Measurements from ENCODE around the gene PITRM1.
A peak's percentile ranks its signal among the peaks of the same experiment; 100 is the strongest.

The PITRM1 gene

DNA sequence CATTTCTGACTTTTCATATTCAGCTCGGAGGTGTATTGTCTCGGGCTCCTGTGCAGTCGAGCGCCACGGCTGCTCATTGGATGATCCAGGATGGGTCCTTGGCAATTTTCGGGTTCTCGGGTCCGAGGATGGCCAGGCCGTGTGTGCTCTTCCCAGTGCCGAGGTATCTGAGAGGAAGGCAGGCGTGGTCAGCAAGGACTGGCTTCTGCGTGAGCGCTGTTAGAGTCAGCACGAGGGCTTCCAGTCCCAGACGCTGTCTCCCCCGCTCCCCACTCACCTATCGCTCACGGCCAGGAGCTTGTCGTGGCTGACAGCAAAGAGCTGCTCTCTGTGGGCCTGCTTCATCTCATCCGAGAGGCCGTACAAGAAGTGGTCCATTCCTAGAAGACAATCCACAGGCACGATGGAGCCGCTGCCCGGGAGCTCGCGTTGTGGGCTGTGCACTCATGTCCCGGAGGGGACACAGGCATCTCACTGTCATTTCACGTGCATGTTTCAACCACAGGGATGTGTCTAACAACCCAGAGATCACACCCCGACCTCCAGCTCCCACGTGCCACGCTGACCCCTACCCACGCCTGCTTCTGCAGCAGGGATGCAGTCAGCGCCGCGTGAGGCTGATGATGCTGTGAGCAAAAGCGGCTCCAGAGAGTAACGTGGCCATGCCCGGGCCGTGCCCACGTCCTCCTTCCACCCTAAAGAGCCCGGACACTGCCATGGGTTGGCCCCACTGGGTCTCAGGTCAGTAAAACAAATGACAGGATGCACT, 34.4 kb downstream of the PITRM1 start:
- DNase-seq, result no peak

DNA sequence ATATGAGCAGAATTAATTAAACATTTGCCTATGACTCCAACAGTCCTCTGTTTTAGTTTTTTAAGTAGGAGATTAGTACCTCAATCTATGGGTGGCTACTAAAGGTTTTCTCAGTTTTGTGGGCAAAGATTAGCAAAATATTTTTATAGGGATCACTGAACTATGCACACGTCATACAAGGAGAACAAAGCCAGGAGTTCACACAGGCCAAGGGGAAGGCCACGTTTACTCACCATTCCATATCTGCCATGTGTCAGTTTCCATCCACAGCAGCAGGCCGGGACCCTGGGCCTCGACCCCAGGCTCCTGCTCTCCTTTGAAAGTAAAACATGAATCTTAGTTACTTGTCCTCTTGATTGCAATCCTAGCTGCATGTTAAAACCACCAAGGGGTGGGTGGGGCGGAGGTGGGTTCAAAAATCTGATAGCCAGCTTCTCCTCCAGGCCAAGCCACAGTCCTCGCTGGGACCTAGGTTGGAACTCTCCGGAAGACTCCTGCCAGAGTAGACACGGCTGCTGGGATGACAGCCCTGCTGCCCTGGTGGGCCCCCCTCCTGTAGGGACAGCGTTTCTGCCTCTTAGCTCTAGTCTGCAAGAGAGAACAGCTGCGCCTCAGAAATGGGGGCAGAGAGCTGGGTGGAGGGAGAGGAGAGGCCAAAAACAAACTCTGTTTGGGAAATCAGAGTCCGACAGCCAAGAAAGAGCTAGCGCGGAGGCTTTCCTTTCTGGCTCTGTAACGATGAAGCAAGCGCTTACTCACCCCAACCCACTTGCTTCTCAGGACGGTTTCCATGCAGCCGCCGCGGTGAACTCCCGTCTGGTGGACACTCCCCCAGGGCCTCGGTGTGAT, 35.6 kb downstream of the PITRM1 start:
- DNase-seq, result no peak

DNA sequence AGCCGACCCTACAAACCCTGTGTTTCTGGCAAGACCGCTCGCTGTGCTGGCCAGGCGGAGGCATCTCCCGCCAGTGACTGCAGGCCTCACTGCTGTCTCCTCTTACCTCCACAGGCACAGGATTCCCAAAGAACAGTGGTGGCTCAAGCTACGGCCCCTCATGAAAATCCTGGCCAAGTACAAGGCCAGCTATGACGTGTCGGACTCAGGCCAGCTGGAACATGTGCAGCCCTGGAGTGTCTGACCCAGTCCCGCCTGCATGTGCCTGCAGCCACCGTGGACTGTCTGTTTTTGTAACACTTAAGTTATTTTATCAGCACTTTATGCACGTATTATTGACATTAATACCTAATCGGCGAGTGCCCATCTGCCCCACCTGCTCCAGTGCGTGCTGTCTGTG, 36.2 kb downstream of the PITRM1 start:
- DNase-seq, result no peak

DNA sequence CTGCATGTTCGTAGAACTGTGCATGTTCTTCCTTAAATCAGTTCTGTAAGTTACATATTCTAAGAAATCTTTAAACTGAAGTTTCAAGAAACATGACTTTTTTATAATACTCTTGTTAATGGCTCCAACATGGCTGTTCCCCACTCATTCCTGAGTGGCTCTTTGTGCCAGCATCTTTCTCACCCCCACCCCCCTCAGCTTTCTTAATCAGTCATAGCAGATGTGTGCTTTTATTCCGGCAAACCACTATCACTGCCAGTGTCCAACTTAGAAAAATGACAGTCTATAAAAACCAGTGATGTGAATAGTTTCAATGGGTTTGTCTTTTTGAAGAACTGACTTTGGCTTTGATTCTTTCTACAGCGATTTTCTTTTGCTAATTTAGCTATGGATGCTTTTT, 37.6 kb downstream of the PITRM1 start:
- DNase-seq, result no peak

DNA sequence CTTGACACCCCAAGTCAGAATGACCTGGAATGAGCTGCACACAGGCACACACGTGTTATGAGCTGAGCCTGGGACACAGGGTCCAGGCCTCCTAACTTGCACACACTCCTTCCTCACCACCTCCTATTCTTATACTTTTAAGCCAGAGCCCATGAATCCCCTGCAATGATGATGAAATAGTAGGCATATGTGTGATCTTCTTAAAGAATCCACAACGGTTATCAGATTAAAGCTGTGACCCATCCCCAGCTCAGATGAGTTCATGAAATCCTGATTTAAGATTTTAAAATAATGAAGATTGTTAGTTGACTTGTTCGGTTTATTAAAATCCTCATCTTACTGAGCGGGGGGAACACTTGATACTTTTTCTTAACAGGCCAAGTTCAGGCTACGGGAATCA, 38.6 kb downstream of the PITRM1 start:
- DNase-seq, result no peak

DNA sequence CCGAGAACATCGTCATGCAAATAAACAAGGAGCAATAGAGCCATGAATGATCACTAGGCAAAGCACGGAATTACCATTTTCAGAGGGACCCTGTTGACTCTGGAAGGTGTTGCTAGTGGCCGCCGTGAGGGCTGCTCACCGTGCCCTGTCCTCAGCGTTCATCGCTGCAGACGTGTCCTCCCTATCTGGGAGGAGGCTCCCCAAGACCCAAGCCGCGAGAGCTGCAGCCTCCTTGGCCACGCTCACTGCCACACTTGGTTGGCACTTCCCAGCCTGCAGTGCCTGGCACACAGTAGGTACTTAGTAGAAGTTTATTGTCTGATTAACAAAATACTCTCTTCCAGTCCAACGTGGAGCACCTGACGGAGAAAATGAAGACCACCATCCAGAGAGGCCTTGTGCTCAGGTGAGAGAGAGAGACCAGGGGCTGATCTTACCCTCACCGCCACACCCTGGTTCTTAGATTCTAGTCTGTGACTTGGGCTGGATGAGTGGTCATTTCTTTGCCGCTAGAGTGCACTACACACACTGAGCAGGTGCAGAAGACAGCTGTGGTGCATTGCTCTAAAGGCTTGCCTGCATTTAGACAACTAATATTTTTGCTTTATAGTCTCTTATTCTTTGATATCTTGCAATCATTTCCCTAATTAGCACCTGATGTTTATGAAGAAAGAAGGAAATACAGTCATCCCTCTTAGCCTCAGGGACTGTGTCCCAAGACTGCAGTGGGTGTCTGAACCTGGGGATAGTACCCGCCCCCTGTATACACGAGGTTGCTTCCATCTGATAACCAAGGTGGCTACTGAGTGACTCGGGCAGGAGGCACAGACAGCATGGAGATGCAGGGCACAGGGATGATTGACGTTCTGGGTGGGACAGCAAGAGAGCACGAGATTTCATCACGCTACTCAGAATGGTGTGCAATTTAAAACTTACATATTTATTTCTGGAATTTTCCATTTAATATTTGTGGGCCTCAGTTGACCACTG, 40.3 kb downstream of the PITRM1 start:
- DNase-seq, result no peak

DNA sequence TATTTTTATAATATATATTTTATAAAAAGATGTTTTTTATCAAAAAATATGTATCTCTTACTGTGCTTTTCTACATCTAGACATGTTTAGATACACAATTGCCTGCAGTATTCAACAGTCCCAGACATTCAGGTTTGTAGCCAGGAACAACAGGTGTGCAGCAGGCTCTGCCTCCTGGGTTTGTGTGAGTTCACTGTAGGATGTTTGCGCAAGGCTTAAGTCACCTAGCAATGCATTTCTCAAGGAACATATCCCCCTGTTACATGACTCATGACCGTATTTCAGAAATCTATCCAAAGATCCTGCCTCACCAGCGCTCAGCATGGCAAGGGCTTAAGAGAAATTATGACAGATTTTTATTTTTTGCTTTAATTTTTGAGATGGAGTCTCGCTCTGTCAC, 41.5 kb downstream of the PITRM1 start:
- no peak for DNase-seq

DNA sequence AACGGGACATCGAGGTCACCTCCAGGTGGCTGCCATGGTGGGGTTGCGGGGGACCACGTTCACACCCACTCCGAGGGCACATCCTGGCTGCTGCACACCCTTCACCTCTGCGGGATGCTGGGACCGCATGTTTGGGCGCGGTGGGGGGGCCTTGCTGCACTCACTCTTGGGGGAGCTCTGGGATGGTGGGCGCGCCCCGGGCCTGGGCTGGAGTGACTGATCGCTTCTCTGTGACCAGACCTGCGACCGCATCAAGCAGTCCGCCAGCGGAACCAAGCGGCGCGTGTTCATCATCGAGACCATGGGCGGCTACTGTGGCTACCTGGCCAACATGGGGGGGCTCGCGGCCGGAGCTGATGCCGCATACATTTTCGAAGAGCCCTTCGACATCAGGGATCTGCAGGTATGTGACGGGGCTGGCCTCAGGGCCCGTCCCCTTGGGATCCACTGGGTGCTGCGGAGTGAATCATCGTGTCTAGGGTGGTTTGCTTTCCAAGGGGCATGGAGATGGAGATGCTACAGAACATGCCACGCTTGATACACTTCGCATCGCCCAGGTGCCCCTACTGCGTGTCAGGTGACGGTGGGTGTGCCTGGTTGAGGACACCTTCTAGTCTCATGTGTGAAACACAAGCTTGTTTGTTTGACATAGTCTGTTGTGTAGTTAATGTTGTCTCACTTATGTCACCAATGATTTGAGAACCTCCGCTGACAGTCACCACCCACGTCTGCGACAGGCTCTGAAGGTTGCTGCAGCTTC, 42.8 kb downstream of the PITRM1 start:
- DNase-seq, result no peak

DNA sequence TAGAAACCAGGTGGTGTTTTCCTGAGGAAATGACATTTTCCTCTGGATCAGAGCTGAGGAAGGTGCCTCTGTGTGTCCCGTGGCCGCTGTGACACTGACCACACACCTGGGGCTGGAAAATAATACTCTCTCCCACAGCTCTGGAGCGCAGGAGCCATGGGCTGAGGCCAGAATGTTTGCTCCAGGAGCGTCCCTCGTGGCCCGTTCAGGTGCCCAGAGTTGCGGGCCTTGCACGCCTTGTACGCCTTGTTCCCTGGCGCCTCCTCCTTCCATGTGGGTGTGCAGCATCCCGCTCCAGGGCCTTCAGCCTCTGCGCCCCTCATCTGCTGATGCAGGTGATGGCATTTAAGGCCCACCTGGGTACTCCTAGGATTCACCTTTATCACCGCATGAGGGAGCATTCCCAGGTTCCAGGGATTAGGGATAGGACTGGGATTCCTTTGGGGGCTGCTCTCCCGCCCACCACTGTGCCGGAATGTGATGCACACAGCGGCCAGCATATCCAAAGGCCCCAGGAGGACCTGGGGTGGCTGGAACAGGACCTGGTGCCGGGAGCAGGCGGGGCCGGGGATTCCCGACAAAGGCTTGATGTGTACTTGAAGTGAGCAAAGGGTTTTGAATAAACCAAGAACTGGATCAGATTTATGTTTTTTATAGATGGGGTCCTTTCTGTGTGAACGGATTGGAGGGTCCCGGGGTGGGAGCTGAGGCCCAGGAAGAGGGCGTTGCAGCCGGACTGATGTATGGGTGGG, 44.0 kb downstream of the PITRM1 start:
- no peak for DNase-seq

DNA sequence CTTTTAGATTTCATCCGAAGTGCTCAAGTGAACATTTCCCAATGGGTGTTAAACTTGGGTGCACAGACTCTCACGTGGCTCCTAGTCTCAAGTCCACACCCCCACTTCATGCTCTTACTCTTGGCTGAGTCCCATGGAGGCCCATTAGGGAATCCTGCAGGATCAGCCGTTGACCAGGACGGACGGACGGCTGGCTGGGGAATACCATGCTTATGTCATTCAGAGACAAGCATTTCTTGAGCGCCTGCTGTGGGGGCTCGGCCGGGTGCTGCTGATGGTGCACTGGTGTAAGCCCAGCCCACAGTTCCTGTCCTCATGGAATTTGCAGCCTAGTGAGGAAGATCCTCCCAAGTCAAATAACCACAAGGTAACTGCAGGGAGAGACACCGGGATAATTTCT, 44.7 kb downstream of the PITRM1 start:
- DNase-seq, result no peak

DNA sequence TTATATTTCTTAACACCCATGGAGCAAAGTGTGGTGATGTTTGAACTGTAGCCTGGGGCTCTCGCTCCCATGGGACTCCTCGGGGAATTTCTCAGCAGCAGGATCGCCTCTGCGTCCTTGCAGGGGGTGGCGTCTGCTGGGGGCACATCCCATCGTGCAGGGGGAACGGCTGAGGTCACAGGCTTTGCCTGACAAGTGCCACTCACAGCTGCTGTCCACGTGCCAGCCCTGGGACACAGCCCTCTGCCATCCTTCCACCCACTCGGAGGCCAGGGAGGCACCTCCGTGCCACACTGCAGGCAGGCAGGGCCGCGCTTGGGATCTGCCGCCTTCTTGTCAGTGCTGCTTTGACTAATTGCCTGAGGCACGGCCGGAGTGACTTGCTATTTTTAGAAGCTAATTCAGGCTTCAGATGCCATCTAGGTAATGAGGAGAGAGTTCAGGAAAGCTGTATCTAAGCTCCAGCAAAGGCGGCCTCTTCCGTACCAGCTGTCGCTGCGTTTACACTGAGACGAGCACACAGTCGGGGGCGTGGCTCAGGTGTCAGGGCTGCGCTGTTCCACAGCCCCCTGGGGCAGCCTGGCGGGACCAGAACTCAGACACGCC, 45.7 kb downstream of the PITRM1 start:
- DNase-seq, result peak; percentile 61

DNA sequence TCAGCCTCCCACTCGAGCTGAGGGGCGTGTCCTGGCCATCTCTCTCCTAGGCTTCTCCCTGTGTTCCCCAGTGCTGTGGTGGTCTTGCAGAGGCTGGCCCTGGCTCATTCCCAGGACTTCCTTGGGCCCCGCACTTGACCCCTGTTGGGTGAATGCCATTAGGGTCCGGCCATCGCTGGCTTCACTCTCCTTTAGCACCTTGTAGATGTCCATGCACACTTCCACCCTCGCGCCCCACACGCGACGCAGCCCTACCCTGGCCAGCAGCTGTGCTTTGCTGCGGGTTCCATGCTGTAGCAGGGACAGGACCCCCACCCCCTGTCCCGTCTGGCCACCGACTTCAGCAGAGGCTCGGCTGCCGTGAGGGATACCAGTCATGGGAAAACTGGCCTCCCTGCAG, 46.3 kb downstream of the PITRM1 start:
- no peak for DNase-seq

DNA sequence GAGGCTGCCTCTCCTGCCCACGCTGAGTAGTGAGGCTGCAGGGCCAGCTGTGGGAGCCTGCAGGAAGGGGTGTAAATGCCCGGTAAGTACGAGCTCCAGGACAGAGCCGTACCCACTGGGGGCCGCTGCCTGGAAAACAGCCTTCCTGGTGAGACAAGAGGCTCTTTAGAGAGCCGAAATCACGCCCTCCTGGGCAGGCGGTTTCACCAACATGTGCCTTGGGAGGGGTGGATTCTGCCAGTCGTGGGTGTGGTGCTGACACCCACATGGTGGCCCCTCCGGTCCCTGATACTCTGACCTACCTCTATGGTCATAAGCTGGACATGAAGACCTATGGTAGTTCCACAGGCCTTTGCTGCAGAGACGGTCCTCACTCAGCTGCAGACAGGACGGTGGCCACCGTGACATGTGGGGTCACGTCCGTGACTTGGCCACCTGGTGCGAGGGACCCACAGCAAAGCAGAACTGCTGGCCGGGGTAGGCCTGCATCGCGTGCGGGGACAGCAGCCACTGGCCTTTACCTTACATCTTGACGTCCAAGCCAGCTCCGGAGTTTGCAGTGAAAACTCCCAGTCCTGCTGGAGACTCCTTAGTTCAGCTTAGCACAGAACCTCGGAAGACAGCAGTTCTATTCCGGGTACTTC, 46.9 kb downstream of the PITRM1 start:
- no peak for DNase-seq

DNA sequence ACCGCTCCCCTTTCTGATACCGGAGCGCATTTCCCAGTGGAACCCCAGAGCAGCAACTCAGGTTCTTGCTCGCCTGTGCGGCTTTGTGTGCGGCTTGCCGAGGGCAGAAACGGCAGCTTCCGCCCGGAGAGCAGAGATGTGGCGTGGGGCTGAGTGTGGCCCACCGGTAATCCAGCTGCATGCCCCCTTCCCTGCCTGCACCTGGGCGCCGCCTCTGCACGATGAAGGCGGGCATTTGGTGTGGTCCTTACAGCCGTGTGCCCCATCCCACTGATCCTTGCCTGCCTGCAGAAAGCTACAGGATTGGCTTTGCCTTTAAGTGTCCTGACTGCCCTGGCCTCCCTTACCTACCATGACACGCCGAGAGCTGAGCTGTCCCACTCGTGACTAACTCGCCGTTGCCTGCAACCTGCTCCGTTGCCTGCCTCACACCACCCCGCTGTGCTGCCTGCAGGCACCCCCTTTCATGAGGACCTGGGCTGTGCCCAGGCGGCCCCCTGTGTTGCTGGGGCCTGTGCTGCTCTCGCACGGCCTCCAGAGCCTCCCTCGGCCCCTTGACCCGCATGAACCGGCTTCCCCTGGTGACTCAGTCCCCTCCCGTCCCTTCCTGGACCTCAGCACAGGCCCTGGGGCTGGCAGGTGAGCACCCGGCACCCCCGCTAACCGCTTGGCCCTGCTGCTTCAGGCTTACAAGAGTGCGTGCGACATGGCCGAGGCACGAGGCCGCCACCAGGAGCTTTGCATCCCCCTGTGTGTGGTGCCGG, 48.0 kb downstream of the PITRM1 start:
- no peak for DNase-seq

DNA sequence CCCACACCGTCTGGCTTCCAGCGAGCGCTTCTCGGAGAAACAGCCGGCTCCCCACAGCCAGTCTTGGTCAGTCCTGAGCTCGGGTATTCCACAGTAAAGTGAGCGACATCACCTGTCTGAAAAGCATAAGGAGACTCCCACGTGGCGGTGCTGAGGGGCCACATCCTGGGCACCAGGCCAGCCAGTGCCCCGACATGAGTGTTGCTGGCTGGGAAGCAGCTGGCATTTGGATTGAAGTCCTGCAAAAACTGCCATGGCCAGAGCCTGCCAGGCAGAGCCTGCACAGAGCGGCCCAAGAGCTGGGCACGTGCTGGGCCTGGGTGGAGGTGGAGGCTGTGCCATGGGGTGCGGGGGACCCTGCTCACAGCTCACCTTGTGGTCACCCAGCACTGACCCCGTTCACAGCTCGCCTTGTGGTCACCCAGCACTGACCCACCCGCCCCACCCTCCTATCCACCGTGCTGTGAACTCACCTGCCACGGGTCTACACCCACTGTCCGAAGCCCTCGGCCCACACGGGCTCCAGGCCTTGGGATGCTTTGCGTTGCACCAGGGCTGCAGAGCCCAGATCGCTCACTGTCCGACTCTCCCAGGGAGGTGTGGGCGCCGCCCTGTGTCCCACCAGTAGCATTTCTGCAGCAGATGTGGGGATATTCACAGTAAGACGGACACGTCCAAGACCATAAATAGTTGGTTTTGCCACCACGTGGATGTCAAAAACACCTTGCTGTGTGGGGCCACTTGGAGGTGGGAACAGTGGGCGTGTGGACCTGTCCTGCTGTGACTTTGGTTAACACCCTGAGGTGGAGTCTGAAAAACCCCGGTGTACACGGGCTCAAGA, 48.8 kb downstream of the PITRM1 start:
- no peak for DNase-seq

DNA sequence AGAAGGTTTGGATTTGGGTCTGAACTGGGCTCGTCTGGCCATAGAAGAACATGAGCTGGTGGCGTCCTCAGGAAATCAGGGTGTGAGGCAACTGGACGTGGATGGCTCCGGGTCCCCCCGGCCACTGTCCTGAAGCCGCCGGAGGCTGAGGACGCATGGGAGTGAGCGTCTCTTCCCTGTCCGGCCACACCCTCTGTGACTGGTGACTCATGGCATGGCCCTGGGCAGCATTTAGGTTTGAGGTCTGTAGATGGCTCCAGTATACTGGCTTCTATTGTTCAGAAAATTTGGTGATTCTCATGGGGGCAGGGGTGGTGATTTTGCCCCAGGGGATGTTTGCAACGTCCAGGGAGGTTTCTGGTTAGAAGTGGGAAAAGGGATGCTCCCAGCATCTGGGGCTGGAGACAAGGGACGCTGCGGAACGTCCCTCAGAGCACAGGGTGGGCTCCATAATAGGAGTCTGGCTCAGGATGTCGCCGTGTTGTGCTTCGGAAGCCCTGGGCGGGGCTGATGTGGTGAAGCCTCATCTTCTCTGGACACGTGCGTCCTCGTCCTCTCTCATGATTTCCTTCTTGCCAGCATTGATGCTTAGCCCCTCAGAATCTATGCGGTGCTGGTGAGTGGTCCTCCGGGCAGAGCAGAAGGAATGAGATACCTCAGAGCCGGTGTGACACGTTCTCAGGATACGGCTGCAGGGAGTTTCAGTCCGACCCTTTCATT, 49.9 kb downstream of the PITRM1 start:
- DNase-seq, result no peak

DNA sequence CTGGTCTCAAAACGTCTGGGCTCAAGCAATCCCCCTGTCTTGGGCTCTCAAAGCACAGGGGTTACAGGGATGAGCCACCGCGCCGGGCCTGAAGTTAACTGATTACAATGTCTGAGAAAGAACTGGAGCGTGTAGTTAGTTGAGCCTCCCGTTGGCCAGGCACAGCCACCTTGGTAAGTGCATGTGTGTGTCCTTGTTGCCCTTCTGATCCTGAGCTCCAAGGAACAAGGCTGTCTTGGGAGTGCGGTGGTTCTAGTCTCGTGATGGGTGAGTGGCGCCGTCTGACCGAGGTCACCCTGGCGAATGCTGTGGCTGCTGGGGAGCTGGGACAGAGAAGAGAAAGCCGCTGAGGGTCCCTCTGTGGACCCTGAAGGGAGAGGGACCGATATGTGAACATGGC, 50.5 kb downstream of the PITRM1 start:
- no peak for DNase-seq

DNA sequence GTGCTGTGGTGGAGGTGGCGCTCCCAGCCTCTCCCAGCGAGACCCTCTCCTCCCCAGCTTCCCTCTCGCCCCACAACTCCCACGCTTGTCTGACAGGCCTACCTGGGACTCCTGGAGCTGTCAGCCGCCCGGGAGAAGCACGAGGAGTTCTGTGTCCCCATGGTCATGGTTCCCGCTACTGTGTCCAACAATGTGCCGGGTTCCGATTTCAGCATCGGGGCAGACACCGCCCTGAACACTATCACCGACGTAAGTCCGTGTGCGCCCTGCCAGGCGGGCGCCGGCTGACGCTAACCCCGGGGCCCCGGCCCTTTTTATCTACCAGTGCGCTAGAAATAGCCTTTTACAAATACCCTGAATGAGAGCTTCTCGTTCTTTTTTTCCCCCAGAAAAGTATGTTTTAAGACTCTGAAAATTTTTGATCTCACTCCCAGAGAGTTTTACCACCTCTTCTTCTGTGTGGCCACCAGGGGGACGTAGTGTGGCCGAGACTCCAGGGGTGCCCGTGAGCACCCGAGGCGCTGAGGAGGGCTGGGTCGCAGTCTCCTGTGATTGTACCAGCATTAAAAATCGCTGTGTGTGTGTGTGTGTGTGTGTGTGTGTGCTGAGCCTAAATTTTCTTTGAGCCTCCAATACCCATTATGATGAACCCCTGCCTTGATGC, 52.7 kb downstream of the PITRM1 start:
- no peak for DNase-seq
